ENCODE measurements around the gene NLRP10.

GRCh38 chr11:7981619-7982157, 16.4 kb upstream of the NLRP10 start:
- TF ChIP-seq, protein P1, sequence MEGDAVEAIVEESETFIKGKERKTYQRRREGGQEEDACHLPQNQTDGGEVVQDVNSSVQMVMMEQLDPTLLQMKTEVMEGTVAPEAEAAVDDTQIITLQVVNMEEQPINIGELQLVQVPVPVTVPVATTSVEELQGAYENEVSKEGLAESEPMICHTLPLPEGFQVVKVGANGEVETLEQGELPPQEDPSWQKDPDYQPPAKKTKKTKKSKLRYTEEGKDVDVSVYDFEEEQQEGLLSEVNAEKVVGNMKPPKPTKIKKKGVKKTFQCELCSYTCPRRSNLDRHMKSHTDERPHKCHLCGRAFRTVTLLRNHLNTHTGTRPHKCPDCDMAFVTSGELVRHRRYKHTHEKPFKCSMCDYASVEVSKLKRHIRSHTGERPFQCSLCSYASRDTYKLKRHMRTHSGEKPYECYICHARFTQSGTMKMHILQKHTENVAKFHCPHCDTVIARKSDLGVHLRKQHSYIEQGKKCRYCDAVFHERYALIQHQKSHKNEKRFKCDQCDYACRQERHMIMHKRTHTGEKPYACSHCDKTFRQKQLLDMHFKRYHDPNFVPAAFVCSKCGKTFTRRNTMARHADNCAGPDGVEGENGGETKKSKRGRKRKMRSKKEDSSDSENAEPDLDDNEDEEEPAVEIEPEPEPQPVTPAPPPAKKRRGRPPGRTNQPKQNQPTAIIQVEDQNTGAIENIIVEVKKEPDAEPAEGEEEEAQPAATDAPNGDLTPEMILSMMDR (IDR thresholded peaks at IDR 0.05; ENCODE audit: borderline replicate concordance, extremely low read depth, low read length, poor library complexity, severe bottlenecking) = no peak
- no peak for TF ChIP-seq EZH2 (IDR thresholded peaks at IDR 0.05; ENCODE audit: borderline replicate concordance, low read depth, low read length, severe bottlenecking)
